ENCODE data around the gene RALGAPA2. TPM values are rescaled to one million over a fixed set of nuclear protein-coding genes. Genes with fewer than 3 reads are reported as not detected.

The RALGAPA2 gene
- total RNA-seq, 4 donors from 2014 or later, result 35.1 to 109 (median 59.6) TPM

DNA sequence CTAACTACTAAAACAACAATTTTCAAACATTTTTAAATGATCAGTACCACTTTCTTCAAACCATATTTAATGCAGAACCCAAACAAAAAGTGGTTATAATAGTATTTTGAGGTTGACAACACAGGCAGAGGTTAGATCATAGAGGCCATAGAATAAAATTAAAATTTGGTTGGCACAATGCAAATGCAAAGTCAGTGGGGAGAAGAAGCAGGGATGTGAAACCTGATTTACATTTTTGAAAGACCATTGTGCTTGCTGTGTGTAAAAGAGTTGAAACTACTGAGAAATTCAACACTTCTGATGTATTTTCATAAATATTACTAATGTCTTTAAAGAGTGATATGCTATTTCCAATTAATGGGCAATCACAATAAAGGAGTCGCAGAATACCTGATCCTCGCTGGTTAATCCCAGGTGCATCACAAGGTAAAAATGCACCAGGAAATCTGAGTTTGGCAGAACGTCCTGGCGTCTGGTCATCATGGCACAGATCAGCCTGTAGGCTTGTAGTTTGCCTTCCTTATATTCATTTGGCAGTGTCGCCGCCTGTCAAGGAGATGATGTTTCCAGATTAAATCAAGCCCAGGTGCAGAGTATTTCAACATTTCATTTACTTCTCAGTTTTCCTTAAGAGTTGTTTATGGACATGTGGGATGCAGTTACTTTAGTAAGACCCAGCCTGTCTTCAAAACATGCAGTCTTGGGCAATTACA is 141.2 kb downstream of the RALGAPA2 start:
- no peak for DNase-seq (ENCODE audit: low spot score)
- no peak for TF ChIP-seq CTCF (IDR thresholded peaks at IDR 0.05)
- no peak for ATAC-seq (ENCODE audit: low FRiP score)

DNA sequence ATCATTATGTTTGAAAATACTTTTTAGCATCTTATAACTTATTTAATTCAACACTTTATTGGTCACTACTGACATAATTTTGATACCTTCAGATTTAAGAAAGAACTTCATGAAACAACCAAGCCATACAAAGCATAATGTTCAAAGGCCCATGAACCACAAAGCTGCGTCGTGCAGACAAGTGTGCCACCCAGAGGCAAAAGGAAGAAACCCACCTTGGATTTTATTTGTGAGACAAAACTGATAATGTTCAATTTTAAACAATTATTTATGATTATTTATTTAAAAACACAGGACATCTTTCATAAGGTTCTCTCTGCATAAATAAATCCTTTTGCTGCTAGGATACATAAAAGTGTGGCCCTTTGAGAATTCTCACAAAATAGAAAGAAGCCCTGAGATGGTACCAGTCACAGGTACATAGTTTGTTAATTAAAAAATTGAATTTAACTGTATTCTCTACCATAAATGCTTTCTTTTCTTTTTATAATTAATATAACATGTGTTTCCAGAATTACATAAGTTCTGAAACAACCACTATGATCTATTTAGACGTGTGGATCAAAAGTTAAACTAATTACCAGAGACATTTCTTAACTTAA is 143.7 kb downstream of the RALGAPA2 start:
- DNase-seq (ENCODE audit: low spot score) (no peak), ATAC-seq (ENCODE audit: low FRiP score) (no peak)
- no peak for TF ChIP-seq CTCF (IDR thresholded peaks at IDR 0.05)

- ATAC-seq (ENCODE audit: low FRiP score) (no peak), DNase-seq (ENCODE audit: low spot score) (no peak)
- no peak for TF ChIP-seq CTCF (IDR thresholded peaks at IDR 0.05)
These were observed 144.7 kb downstream of the RALGAPA2 start for GRCh38 chr20:20567712-20568111.

DNA sequence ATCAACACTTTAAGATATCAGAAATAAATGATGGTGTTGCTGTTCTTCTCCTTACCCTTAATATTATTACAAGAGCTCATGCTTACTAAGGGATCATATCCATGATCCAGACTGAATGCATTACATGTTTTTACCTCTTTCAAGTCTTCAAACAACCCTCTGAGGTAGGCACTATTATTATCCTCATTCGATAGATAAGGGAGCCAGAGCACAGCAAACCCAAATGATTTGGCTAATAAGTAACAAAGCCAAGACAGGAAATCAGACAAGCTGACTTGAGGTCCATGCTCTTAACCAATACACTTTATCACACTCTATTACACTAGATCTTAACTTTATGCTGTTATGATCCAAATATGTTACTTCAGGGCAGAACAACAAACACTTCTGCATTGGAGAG is 145.9 kb downstream of the RALGAPA2 start:
- no peak for DNase-seq (ENCODE audit: low spot score)
- no peak for TF ChIP-seq CTCF (IDR thresholded peaks at IDR 0.05)
- no peak for ATAC-seq (ENCODE audit: low FRiP score)

DNA sequence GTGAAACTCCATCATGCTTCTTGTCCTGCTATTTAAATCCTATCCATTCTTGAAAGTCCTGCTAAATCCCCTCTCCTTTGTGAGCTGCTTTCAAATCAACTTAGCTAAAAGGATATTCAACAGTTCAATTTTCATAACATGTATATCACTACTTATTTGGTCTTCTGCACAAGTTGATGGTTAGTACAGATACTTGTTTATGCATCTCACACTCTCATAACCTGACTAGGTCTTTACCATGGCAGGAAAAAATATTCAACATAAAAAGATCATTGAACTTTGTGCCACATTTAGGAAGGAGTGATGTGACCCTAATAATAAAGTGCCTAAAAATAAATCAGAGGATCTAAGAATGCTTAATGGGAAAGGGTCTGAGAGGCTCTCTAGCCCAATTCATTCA is 148.2 kb downstream of the RALGAPA2 start:
- TF ChIP-seq CTCF (IDR thresholded peaks at IDR 0.05), result no peak
- DNase-seq (ENCODE audit: low spot score) (no peak), ATAC-seq (ENCODE audit: low FRiP score) (no peak)

GRCh38 chr20:20562507-20562906 is 149.9 kb downstream of the RALGAPA2 start:
- no peak for ATAC-seq (ENCODE audit: low FRiP score)
- no peak for TF ChIP-seq CTCF (IDR thresholded peaks at IDR 0.05)

DNA sequence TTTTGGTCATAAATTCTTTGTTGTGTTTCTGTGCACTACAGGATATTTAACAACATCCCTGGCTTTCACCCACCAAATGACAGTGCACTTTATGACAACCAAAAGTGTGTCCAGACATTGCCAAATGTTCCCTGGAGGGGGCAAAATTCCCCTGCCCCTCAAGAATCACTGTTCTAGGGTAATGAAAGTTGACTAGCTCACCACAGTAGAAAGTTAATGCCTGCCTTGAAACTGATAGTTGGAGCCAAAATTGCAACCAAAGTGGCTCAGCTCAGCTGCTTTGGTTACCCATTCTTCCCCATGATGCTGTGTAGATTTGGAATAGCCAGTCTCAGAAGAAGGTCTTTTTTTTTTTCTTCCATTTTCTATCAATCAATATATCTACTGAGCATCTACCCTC is 150.6 kb downstream of the RALGAPA2 start:
- no peak for TF ChIP-seq CTCF (IDR thresholded peaks at IDR 0.05)
- DNase-seq (ENCODE audit: low spot score), result no peak
- ATAC-seq (ENCODE audit: low FRiP score), result no peak

More at GRCh38 chr20:20562507-20562906, 149.9 kb downstream of the RALGAPA2 start:
- no peak for DNase-seq (ENCODE audit: low spot score)
